GM10847 (cell line): Measurements from ENCODE around the gene NLGN1.

Source experiments
- POLR2A ChIP-seq: IDR thresholded peaks from 2 replicates; pipeline ENCODE4 v1.6.1; 2011; ENCODE audit not compliant: insufficient read length; ENCODE audit errors: extremely low read depth

NLGN1 gene

GRCh38 chr3:173397161-173398110 lies at the start of gene NLGN1:
NLGN1 (plus strand) TSS chr3:173397744.
- TF ChIP-seq POLR2A = no peak

- TF ChIP-seq POLR2A = no peak
Observed at GRCh38 chr3:173351886-173352285, 45.7 kb upstream of the NLGN1 start.

GRCh38 chr3:173354124-173354523 lies 43.4 kb upstream of the NLGN1 start:
- TF ChIP-seq POLR2A = no peak

GRCh38 chr3:173371848-173372487 lies 25.6 kb upstream of the NLGN1 start:
- no peak for TF ChIP-seq POLR2A

- TF ChIP-seq POLR2A = no peak
Observed at GRCh38 chr3:173380681-173381080, 16.9 kb upstream of the NLGN1 start.

- no peak for TF ChIP-seq POLR2A
Observed at GRCh38 chr3:173395073-173395411, 2.5 kb upstream of the NLGN1 start.

GRCh38 chr3:173395412-173396181 lies 1.9 kb upstream of the NLGN1 start:
- TF ChIP-seq POLR2A = no peak

GRCh38 chr3:173396191-173397041 lies 1.1 kb upstream of the NLGN1 start:
- TF ChIP-seq POLR2A = no peak

GRCh38 chr3:173398111-173398479 lies 551 bp downstream of the NLGN1 start:
- no peak for TF ChIP-seq POLR2A

- no peak for TF ChIP-seq POLR2A
Observed at GRCh38 chr3:173399044-173399443, 1.5 kb downstream of the NLGN1 start.

GRCh38 chr3:173401369-173401768 lies 3.8 kb downstream of the NLGN1 start:
- TF ChIP-seq POLR2A = no peak

GRCh38 chr3:173402656-173403055 lies 5.1 kb downstream of the NLGN1 start:
- TF ChIP-seq POLR2A = no peak

- no peak for TF ChIP-seq POLR2A
Observed at GRCh38 chr3:173403376-173403775, 5.8 kb downstream of the NLGN1 start.

- no peak for TF ChIP-seq POLR2A
Observed at GRCh38 chr3:173404156-173404555, 6.6 kb downstream of the NLGN1 start.

GRCh38 chr3:173410436-173410835 lies 12.9 kb downstream of the NLGN1 start:
- TF ChIP-seq POLR2A = no peak
